ENCODE data around the gene TRAPPC6A.

Gene TRAPPC6A

GRCh38 chr19:45150751-45151281 is 27.2 kb downstream of the TRAPPC6A start:
- H3K4me2 ChIP-seq, result no peak overlapping the region
- peaks cover 31 to 49% (median 41%) of the 10 kb centered on the region in 10 experiments for H3K4me1 ChIP-seq
- no peak overlapping the region for H3K9ac ChIP-seq
- H3K36me3 ChIP-seq, result peaks cover 16 to 55% (median 29%) of the 10 kb centered on the region in 11 experiments; a peak in 21 of 22 replicates
- TF ChIP-seq Cebpa-rat (IDR thresholded peaks at IDR 0.05), result no peak
- peaks cover 0 to 10% (median 3%) of the 10 kb centered on the region in 11 experiments; a peak in 4 of 22 replicates for H3K9me3 ChIP-seq (replicated peaks in 1 of 11)
- H3K27me3 ChIP-seq, result peaks cover 39 to 54% (median 46%) of the 10 kb centered on the region in 11 experiments
- peaks cover 40 to 93% (median 61%) of the 10 kb centered on the region in 11 experiments; a peak in 21 of 22 replicates for H4K20me1 ChIP-seq
- H3K27ac ChIP-seq, result no peak overlapping the region
- H3K4me3 ChIP-seq, result no peak overlapping the region

- no peak overlapping the region for H3K27ac ChIP-seq
- peaks cover 31 to 49% (median 41%) of the 10 kb centered on the region in 10 experiments for H3K4me1 ChIP-seq
- peaks cover 21 to 59% (median 33%) of the 10 kb centered on the region in 11 experiments for H3K36me3 ChIP-seq
- H3K9me3 ChIP-seq (replicated peaks in 1 of 11), result peaks cover 0 to 10% (median 3%) of the 10 kb centered on the region in 11 experiments; a peak in 4 of 22 replicates
- no peak overlapping the region for H3K4me3 ChIP-seq
- no peak for TF ChIP-seq Cebpa-rat (IDR thresholded peaks at IDR 0.05)
- H3K27me3 ChIP-seq, result peaks cover 39 to 51% (median 46%) of the 10 kb centered on the region in 11 experiments
- peaks cover 40 to 89% (median 61%) of the 10 kb centered on the region in 11 experiments; a peak in 21 of 22 replicates for H4K20me1 ChIP-seq
- no peak overlapping the region for H3K4me2 ChIP-seq
- no peak overlapping the region for H3K9ac ChIP-seq
Observed at GRCh38 chr19:45150180-45150579, 27.9 kb downstream of the TRAPPC6A start.

- H3K27me3 ChIP-seq, result peaks cover 34 to 41% (median 39%) of the 10 kb centered on the region in 11 experiments
- peak overlapping the region in 8 of 11 experiments; percentile 36 to 63 (median 48); a peak in 15 of 22 replicates for H3K4me2 ChIP-seq
- peaks cover 32 to 70% (median 44%) of the 10 kb centered on the region in 11 experiments for H3K36me3 ChIP-seq
- no peak overlapping the region for H3K27ac ChIP-seq
- no peak for TF ChIP-seq Cebpa-rat (IDR thresholded peaks at IDR 0.05)
- H3K9me3 ChIP-seq (replicated peaks in 1 of 11), result peaks cover 0 to 10% (median 3%) of the 10 kb centered on the region in 11 experiments; a peak in 4 of 22 replicates
- no peak overlapping the region for H3K4me3 ChIP-seq
- H3K9ac ChIP-seq, result peak overlapping the region in 1 of 11 experiments; percentile 52; a peak in 2 of 22 replicates
- H4K20me1 ChIP-seq, result peaks cover 40 to 89% (median 64%) of the 10 kb centered on the region in 11 experiments; a peak in 21 of 22 replicates
- H3K4me1 ChIP-seq, result peaks cover 25 to 44% (median 40%) of the 10 kb centered on the region in 10 experiments
Observed at GRCh38 chr19:45149129-45149528, 28.9 kb downstream of the TRAPPC6A start.

GRCh38 chr19:45147835-45148676 is 30.0 kb downstream of the TRAPPC6A start:
- Histone ChIP-seq H3K36me3 (peaks cover 33 to 75% (median 52%) of the 10 kb centered on the region in 11 experiments), H3K4me1 (peaks cover 25 to 42% (median 36%) of the 10 kb centered on the region in 10 experiments), H3K9me3 (replicated peaks in 1 of 11) (peaks cover 0 to 10% (median 3%) of the 10 kb centered on the region in 11 experiments; a peak in 4 of 22 replicates), H3K27me3 (peaks cover 23 to 30% (median 28%) of the 10 kb centered on the region in 11 experiments), H3K4me3 (no peak overlapping the region), H3K9ac (no peak overlapping the region; a peak in 1 of 22 replicates), H4K20me1 (peaks cover 36 to 88% (median 62%) of the 10 kb centered on the region in 11 experiments; a peak in 21 of 22 replicates), H3K4me2 (peak overlapping the region in 9 of 11 experiments; percentile 2 to 63 (median 46); a peak in 6 of 22 replicates), H3K27ac (no peak overlapping the region)
- TF ChIP-seq Cebpa-rat (IDR thresholded peaks at IDR 0.05), result no peak

GRCh38 chr19:45146741-45147205 is 31.3 kb downstream of the TRAPPC6A start:
- Histone ChIP-seq H3K27me3 (peaks cover 10 to 17% (median 15%) of the 10 kb centered on the region in 11 experiments), H3K9ac (no peak overlapping the region), H3K4me3 (no peak overlapping the region), H3K36me3 (peaks cover 43 to 81% (median 64%) of the 10 kb centered on the region in 11 experiments), H3K9me3 (replicated peaks in 1 of 11) (peaks cover 0 to 2% (median 0%) of the 10 kb centered on the region in 11 experiments; a peak in 3 of 22 replicates), H3K4me2 (no peak overlapping the region), H3K27ac (no peak overlapping the region), H3K4me1 (peaks cover 15 to 35% (median 29%) of the 10 kb centered on the region in 10 experiments; a peak in 19 of 20 replicates), H4K20me1 (peaks cover 27 to 85% (median 57%) of the 10 kb centered on the region in 11 experiments; a peak in 21 of 22 replicates)
- TF ChIP-seq Cebpa-rat (IDR thresholded peaks at IDR 0.05), result no peak

- Histone ChIP-seq H3K9ac (no peak overlapping the region), H3K27ac (no peak overlapping the region), H3K9me3 (replicated peaks in 1 of 11) (no peaks in the 10 kb centered on the region), H3K4me1 (peaks cover 12 to 35% (median 29%) of the 10 kb centered on the region in 10 experiments; a peak in 19 of 20 replicates), H4K20me1 (peaks cover 21 to 85% (median 53%) of the 10 kb centered on the region in 11 experiments; a peak in 20 of 22 replicates), H3K4me2 (no peak overlapping the region; a peak in 1 of 22 replicates), H3K36me3 (peaks cover 48 to 83% (median 69%) of the 10 kb centered on the region in 11 experiments), H3K27me3 (peaks cover 5 to 12% (median 10%) of the 10 kb centered on the region in 11 experiments), H3K4me3 (no peak overlapping the region)
- TF ChIP-seq Cebpa-rat (IDR thresholded peaks at IDR 0.05), result no peak
Observed at GRCh38 chr19:45146251-45146650, 31.8 kb downstream of the TRAPPC6A start.

GRCh38 chr19:45145270-45146189 is 32.5 kb downstream of the TRAPPC6A start:
- H3K27ac ChIP-seq, result no peak overlapping the region
- TF ChIP-seq Cebpa-rat (IDR thresholded peaks at IDR 0.05), result no peak
- no peaks in the 10 kb centered on the region for H3K9me3 ChIP-seq (replicated peaks in 1 of 11)

More at GRCh38 chr19:45145270-45146189, 32.5 kb downstream of the TRAPPC6A start:
- Histone ChIP-seq H3K27me3 (peaks cover 0 to 5% (median 3%) of the 10 kb centered on the region in 11 experiments; a peak in 11 of 22 replicates), H3K36me3 (peaks cover 55 to 83% (median 74%) of the 10 kb centered on the region in 11 experiments), H3K4me1 (peaks cover 12 to 35% (median 29%) of the 10 kb centered on the region in 10 experiments; a peak in 19 of 20 replicates), H4K20me1 (peaks cover 24 to 85% (median 52%) of the 10 kb centered on the region in 11 experiments; a peak in 20 of 22 replicates), H3K4me2 (no peak overlapping the region), H3K9ac (no peak overlapping the region), H3K4me3 (no peak overlapping the region)
